ENCODE measurements around the gene FNDC1.

Gene FNDC1

DNA sequence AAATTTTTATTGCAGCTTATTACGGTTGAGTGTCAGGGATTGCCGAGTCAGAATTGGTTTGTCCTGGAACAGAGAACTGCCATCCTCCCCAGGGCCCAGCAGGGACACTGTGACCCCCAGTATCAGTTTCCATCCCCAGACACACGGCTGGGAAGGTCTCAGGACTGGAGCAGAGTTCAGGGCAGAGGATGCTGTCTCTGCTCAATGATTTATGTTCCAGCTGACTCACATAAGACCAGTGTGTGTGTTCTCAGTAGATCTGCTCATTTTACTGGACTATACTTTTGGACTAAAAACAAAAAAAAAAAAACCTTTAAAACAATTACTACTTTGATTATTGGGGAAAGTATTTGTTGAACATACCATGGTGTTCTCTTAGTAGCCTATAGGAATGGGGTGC lies 44.2 kb downstream of the FNDC1 start:
- DNase-seq = no peak

DNA sequence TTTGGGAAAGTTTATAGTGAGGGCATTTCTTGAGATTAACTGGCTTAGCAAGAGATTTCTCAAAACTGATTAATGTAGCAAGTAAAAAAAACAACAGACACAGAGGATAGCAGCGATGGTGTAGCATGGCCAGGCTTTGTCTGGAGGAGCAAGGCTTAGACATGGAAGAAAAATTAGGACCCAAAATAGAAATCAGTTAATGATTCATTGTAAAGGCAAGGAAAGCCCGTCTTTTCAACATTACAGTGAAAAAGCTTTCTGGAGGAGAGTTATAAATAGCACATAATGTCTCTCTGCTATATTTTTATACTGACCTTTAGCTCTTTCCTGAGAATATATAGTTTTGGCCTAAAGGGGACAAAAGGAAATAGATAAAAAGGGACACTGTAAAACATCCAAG lies 45.1 kb downstream of the FNDC1 start:
- no peak for DNase-seq

DNA sequence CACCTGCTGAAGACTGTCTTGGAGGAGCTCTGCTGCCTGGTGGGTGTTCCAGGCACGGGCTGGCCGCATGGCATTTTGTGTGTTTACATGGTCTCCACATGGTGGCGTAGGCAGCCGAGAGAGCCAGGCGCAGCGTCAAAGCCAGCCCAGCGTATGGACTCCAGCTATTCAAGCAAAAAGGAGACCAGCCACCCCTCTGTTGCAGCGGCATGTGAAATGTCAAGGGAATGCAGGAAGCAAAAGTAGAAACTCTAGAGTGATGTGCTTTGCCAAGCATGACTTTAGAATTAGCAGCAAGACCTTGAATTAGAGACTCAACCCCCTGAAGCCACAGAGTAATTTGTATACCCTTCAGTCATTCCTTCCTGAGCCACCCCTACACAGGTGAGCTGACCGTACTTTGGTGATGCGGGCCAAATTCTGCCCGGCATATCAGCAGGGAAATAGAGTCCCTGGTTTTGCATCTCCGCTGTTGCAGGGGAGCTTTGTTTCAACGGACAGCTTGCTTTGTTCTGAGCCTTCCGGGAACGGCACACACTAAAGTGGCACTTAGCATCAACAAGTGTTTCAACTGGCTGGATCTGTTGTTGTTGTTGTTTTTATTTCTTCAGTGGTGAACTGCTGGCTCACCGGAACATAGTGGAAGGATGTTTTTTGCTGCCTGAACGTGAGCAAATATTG lies 48.5 kb downstream of the FNDC1 start:
- peak; percentile 13 for DNase-seq

- DNase-seq = no peak
These were observed 50.9 kb downstream of the FNDC1 start for GRCh38 chr6:159220093-159220492.

- no peak for DNase-seq
These were observed 52.4 kb downstream of the FNDC1 start for GRCh38 chr6:159221486-159222170.

DNA sequence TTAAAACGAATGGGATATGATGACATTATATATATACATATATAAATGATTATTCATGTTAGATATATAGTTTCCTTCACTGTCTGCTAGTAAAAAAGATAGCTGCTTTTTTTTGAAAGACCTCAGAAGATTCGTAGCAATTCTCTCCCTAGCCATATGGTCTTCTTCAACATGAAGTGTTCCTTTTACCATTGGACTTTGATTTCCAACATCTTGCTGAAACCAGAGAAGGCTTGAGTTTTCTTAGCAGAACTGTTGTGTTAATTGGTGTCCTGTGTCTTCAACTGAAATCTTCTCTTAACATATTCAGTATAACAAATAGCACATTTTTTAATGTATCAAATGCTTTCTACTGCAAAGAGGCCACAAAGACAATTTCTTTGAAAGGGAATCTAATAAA lies 55.3 kb downstream of the FNDC1 start:
- DNase-seq = no peak

DNA sequence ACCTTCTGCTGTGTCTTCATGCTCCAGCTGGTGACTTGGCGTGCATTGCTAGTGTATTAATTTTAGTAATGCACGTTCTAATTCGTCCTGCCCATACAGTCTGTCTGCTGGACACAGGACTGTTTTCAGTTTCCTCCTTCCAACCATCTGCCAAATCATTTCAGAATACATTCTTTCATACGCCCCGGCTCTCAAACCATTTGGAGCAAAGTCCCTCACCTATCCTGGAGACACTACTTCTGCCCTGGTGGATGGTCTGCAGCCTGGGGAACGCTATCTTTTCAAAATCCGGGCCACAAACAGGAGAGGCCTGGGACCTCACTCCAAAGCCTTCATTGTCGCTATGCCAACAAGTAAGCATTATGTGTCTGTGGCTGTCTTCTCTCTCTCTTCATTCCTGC lies 60.5 kb downstream of the FNDC1 start:
- no peak for DNase-seq

DNA sequence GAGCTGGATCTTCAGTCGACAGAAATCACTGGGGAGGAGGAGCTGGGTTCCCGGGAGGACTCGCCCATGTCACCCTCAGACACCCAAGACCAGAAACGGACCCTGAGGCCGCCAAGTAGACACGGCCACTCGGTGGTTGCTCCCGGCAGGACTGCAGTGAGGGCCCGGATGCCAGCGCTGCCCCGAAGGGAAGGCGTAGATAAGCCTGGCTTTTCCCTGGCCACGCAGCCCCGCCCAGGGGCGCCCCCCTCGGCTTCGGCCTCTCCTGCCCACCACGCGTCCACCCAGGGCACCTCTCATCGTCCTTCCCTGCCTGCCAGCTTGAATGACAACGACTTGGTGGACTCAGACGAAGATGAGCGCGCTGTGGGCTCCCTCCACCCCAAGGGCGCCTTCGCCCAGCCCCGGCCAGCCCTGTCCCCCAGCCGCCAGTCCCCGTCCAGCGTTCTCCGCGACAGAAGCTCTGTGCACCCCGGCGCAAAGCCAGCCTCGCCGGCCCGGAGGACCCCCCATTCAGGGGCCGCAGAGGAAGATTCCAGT lies 63.0 kb downstream of the FNDC1 start:
- no peak for DNase-seq

DNA sequence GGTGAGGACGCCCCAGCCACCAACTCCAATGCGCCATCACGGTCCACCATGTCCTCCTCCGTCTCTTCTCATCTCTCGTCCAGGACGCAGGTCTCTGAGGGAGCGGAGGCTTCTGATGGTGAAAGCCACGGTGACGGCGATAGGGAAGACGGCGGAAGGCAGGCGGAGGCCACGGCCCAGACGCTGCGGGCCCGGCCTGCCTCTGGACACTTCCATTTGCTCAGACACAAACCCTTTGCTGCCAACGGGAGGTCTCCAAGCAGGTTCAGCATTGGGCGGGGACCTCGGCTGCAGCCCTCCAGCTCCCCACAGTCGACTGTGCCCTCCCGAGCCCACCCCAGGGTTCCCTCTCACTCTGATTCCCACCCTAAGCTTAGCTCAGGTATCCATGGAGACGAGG lies 63.6 kb downstream of the FNDC1 start:
- DNase-seq = no peak

GRCh38 chr6:159233365-159234101 lies 64.3 kb downstream of the FNDC1 start:
- DNase-seq = no peak

DNA sequence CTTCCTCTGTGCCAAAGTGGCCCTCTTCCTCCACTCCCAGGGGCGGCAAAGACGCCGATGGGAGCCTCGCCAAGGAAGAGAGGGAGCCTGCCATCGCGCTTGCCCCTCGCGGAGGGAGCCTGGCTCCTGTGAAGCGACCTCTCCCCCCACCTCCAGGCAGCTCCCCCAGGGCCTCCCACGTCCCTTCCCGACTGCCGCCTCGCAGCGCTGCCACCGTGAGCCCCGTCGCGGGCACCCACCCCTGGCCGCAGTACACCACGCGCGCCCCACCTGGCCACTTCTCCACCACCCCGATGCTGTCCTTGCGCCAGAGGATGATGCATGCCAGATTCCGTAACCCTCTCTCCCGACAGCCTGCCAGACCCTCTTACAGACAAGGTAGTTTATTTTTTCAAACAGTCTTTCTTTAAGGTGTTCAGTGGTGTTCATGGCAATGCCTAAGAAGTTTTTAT lies 64.9 kb downstream of the FNDC1 start:
- DNase-seq = no peak

GRCh38 chr6:159238920-159239558 lies 69.8 kb downstream of the FNDC1 start:
- no peak for DNase-seq

DNA sequence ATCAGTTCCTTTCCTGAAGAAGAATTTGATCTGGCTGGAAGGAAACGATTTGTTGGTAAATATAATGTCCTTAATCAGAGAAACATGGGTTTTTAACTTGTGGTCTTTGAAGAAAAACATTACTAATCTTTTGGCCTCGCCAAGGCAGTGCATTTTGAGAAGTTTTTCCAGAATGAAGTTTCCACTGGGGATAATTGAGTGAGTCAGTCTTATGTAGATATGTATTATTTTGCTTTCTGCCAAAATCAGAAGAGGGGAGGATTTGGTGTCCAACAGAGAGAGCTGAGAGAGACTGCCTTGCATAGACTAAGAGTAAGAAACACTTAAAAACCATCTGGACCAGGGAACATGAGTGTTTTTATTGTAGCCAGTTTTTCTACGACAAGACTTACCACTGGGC lies 79.9 kb downstream of the FNDC1 start:
- DNase-seq = no peak

DNA sequence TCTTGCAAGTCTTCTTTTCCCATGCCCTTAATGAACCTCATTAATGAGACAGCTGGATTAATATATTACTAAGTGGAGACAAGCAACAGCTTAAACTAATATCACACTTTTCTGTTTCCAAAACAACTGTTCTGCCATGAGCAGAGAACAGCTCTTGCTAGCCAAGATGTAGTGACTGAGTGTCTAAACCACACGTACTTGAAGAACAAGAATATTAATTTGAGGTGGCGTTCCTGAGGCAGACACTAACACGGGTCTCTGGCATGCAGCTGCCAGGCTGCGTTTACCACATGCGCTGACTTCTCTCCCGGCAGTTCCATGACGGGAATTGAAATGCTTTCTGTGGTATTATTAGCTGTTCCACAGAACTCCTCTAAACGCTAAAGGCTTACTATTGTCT lies 80.6 kb downstream of the FNDC1 start:
- no peak for DNase-seq

- DNase-seq = no peak
These were observed 81.4 kb downstream of the FNDC1 start for GRCh38 chr6:159250633-159251032.

GRCh38 chr6:159252955-159253508 lies 83.8 kb downstream of the FNDC1 start:
- DNase-seq = no peak

- DNase-seq = no peak
These were observed 85.0 kb downstream of the FNDC1 start for GRCh38 chr6:159254186-159254585.

DNA sequence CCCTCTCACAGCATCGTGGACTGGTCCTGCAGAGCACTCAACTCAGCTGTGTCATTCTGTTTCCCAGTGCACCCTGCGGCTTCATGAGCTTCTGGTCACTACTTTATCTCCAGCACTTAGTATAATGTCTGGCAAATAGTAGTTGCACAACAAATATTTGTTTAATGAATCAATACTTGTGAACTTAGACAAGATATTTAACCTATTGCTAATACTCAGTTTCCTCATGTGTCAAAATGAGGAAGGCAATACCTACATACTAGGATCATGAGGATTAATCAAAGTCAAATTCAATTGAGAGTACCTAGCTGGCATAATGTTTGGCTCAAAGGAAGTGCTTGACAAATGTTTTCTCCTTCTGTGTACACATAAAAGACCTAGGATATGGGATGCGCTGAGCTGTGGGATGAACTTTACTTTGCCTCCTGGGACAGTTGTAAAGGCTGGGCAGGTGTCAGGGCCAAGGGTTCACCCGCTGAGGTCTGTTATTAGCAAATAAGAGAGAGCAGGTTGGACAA lies 86.3 kb downstream of the FNDC1 start:
- no peak for DNase-seq

GRCh38 chr6:159256128-159256527 lies 86.9 kb downstream of the FNDC1 start:
- DNase-seq = no peak

DNA sequence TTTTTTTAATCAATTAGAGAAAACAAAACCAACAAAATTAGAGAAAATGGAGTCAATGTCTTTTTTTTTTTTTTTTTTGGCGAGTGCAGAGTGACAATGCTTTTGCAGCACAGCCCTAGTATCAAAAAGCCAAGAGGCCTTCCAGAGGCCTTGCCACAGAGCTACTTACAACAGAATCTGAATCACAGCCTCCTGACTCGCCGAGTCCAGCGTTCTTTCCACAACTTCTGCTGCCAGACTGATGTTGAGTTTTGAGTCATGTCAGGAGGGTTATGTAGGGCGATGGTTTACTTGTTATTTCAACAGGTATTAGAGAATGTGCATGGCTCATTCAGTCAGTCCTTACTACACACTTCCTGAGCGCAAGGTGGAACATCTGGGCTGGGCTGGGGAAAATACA lies 88.6 kb downstream of the FNDC1 start:
- DNase-seq = no peak

GRCh38 chr6:159259441-159260125 lies 90.4 kb downstream of the FNDC1 start:
- DNase-seq = no peak

DNA sequence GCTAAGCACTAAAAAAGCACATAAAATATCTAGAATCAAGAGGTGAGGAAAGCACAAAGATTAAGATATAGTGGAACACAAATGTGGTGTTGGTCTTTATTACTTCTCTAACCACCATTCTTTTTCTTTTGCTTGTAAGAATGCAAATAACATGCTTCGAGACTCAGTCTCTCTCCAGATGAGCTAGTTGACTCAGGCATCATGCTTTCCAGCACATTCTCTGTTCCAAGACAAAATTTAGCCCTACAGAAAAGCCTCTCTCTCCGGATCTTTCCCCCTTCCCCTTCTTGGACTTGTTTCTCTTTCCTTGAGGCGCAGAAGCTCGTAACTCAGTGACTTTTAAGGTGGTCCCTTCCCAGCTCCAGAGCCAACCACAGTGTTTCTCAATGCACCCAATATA lies 91.0 kb downstream of the FNDC1 start:
- DNase-seq = no peak
